Measurements from ENCODE around the gene SHISA4.

SHISA4 gene

GRCh38 chr1:201892211-201892610, 3.5 kb downstream of the SHISA4 start:
- TF ChIP-seq CTCF (IDR thresholded peaks at IDR 0.05; ENCODE audit: low read depth, low read length, missing control alignments), result no peak
- DNase-seq (ENCODE audit: low read depth), result no peak
- no peak overlapping the region for H3K4me3 ChIP-seq (ENCODE audit: low read depth, low read length)

- TF ChIP-seq CTCF (IDR thresholded peaks at IDR 0.05; ENCODE audit: low read depth, low read length, missing control alignments), result no peak
- DNase-seq (ENCODE audit: low read depth), result no peak
- no peak overlapping the region for H3K4me3 ChIP-seq (ENCODE audit: low read depth, low read length)
Measured at GRCh38 chr1:201893431-201893830, 4.7 kb downstream of the SHISA4 start.

GRCh38 chr1:201894343-201895119, 5.8 kb downstream of the SHISA4 start:
- no peak overlapping the region for H3K4me3 ChIP-seq (ENCODE audit: low read depth, low read length)
- no peak for TF ChIP-seq CTCF (IDR thresholded peaks at IDR 0.05; ENCODE audit: low read depth, low read length, missing control alignments)
- no peak for DNase-seq (ENCODE audit: low read depth)

- no peak for TF ChIP-seq CTCF (IDR thresholded peaks at IDR 0.05; ENCODE audit: low read depth, low read length, missing control alignments)
- H3K4me3 ChIP-seq (ENCODE audit: low read depth, low read length), result no peak overlapping the region
- no peak for DNase-seq (ENCODE audit: low read depth)
Measured at GRCh38 chr1:201895120-201895665, 6.5 kb downstream of the SHISA4 start.

- TF ChIP-seq CTCF (IDR thresholded peaks at IDR 0.05; ENCODE audit: low read depth, low read length, missing control alignments), result peak; percentile 95
- H3K4me3 ChIP-seq (ENCODE audit: low read depth, low read length), result no peak overlapping the region
Measured at GRCh38 chr1:201895913-201896807, 7.5 kb downstream of the SHISA4 start.

GRCh38 chr1:201896951-201897391, 8.3 kb downstream of the SHISA4 start:
- no peak for DNase-seq (ENCODE audit: low read depth)

More at GRCh38 chr1:201895913-201896807, 7.5 kb downstream of the SHISA4 start:
- peak; percentile 57 for DNase-seq (ENCODE audit: low read depth)

More at GRCh38 chr1:201896951-201897391, 8.3 kb downstream of the SHISA4 start:
- H3K4me3 ChIP-seq (ENCODE audit: low read depth, low read length), result no peak overlapping the region
- no peak for TF ChIP-seq CTCF (IDR thresholded peaks at IDR 0.05; ENCODE audit: low read depth, low read length, missing control alignments)
